HG03108 (cell line): ENCODE measurements around the gene CDH13.

ENCODE experiments used
- ATAC-seq: cut with Tn5 transposase; IDR thresholded peaks from one replicate; pipeline ENCODE4 v1.9.1; 2021; ENCODE audit warnings: moderate library complexity; ENCODE audit not compliant: unreplicated experiment

Gene CDH13

GRCh38 chr16:82833378-82833993 lies 206.7 kb downstream of the CDH13 start:
- no peak for ATAC-seq

GRCh38 chr16:82834151-82834815 lies 207.5 kb downstream of the CDH13 start:
- ATAC-seq = no peak

- ATAC-seq = no peak
Measured at GRCh38 chr16:82835487-82836155, 208.9 kb downstream of the CDH13 start.

- ATAC-seq = no peak
Measured at GRCh38 chr16:82841108-82841507, 214.3 kb downstream of the CDH13 start.

GRCh38 chr16:82843606-82844271 lies 217.0 kb downstream of the CDH13 start:
- ATAC-seq = no peak

- no peak for ATAC-seq
Measured at GRCh38 chr16:82845116-82845515, 218.3 kb downstream of the CDH13 start.

GRCh38 chr16:82846806-82847205 lies 220.0 kb downstream of the CDH13 start:
- ATAC-seq = no peak

GRCh38 chr16:82848013-82848412 lies 221.2 kb downstream of the CDH13 start:
- no peak for ATAC-seq

GRCh38 chr16:82852388-82853008 lies 225.7 kb downstream of the CDH13 start:
- no peak for ATAC-seq

GRCh38 chr16:82855471-82855870 lies 228.7 kb downstream of the CDH13 start:
- no peak for ATAC-seq

GRCh38 chr16:82857693-82858365 lies 231.1 kb downstream of the CDH13 start:
- no peak for ATAC-seq

GRCh38 chr16:82859662-82860061 lies 232.9 kb downstream of the CDH13 start:
- no peak for ATAC-seq

- ATAC-seq = no peak
Measured at GRCh38 chr16:82860071-82860470, 233.3 kb downstream of the CDH13 start.

GRCh38 chr16:82862057-82862456 lies 235.3 kb downstream of the CDH13 start:
- no peak for ATAC-seq

- ATAC-seq = no peak
Measured at GRCh38 chr16:82864332-82865040, 237.7 kb downstream of the CDH13 start.

- no peak for ATAC-seq
Measured at GRCh38 chr16:82865412-82865811, 238.6 kb downstream of the CDH13 start.

- ATAC-seq = no peak
Measured at GRCh38 chr16:82867485-82867884, 240.7 kb downstream of the CDH13 start.

GRCh38 chr16:82874271-82874670 lies 247.5 kb downstream of the CDH13 start:
- ATAC-seq = no peak

- ATAC-seq = no peak
Measured at GRCh38 chr16:82874672-82875071, 247.9 kb downstream of the CDH13 start.

GRCh38 chr16:82876951-82877350 lies 250.2 kb downstream of the CDH13 start:
- no peak for ATAC-seq
